Body of pancreas (tissue), 4 donors: ENCODE measurements around the gene DAP.

Source experiments
- CTCF ChIP-seq, 7 experiments: fragments of 450-650 bp in 4 of 7; fragments of 200-600 bp in 3 of 7; sonication (generic) in 3 of 7; IDR thresholded peaks; one replicate each; pipeline ENCODE4 v1.5.1; 2016 to 2019; ENCODE audit warnings: antibody characterized with exemption in 7 of 7
- POLR2A ChIP-seq, 3 donors: fragments of 450-650 bp; IDR thresholded peaks; one replicate each; pipeline ENCODE4 v1.6.1; 2016; ENCODE audit warnings: antibody characterized with exemption in 3 of 3, mild to moderate bottlenecking in 2 of 3

DNA sequence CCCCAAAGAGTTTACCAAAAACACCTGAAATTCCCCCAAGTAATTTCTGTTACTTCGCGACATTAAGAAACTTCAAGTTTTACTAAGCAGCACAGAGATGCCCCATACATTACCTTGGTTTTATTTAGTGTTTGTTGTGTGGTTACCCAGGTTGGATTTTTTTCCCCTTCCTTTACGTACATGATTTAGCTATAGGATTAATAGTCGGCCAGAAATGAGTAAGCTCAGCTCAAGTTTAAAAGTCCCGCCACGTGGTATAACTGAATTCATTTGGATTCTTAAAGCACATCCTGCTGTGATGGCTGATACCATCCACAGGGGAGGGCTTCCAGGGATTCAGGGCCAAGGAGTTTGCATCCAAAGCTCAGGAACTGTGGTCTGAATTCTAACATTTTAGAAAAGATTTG lies 75.9 kb downstream of the DAP start:
- TF ChIP-seq CTCF (IDR thresholded peaks at IDR 0.05) (no peak), POLR2A (IDR thresholded peaks at IDR 0.05) (no peak)
